Stimulated activated CD8-positive, alpha-beta memory T cell treated with anti-CD3 and anti-CD28 coated beads, Interleukin-12 subunit alpha, Interleukin-12 subunit beta, amount 100 ng/mL, for 24 hours (primary cell): ENCODE results near the gene BRAT1.
"Not testable (repeated sequence)": the region's sequence is repeated elsewhere in the genome, so short reads cannot be mapped to it uniquely, and the experiment has no call there.

Experiments
- DNase-seq: peaks from one replicate; pipeline ENCODE4 v3.0.0-alpha.2; 2020; ENCODE audit errors: extremely low read depth

Gene BRAT1

DNA sequence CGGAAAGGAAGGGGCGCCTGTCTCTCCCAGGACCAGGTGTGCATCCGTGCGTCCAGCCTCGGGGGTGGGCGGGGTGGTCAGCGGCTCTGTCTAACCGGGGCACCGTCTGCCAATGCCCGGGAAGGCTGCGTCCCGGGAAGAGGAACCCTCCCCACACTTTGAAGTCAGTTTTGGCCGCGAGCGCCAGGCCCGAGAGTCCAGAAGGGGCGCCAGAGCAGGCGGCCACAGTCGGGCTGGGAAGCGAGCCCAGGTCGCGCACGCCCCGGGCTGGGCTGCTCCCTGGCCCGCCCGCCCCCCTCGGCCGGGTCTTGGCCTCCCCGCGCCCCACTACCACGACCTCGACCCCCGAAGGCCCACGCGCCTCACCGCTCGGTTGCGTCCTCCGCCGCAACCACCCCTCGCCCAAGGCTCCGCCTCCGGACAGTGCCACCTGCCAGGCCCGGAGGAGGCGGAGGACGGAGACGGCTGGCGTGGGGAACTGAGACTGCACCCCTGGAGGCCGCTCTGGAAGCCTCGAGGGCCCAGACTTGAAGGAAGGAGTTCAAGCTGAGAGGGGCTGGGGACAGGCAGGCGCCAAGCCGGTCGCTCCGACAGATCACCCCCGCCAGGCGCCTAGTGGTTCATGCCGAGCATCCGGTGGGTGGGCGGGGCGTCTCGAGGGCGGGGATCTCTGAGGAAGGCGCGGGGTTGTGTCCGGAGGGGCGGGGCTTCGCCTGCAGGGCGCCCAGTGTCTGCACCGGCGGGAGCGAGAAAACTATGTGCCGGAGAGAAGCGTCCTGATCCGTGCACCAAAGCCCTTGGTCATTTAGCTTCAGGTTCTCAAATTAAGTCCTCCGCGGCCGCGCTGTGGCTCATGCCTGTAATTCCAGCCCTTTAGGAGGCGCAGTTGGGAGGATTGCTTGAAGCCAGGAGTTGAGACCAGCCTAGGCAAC lies at the start of gene BRAT1:
TSS of gene BRAT1 (minus strand) at position 404 of the 932 bp plus-strand sequence. CDS start 1,093 bp downstream, outside the sequence.
- peak; percentile 95 for DNase-seq

DNA sequence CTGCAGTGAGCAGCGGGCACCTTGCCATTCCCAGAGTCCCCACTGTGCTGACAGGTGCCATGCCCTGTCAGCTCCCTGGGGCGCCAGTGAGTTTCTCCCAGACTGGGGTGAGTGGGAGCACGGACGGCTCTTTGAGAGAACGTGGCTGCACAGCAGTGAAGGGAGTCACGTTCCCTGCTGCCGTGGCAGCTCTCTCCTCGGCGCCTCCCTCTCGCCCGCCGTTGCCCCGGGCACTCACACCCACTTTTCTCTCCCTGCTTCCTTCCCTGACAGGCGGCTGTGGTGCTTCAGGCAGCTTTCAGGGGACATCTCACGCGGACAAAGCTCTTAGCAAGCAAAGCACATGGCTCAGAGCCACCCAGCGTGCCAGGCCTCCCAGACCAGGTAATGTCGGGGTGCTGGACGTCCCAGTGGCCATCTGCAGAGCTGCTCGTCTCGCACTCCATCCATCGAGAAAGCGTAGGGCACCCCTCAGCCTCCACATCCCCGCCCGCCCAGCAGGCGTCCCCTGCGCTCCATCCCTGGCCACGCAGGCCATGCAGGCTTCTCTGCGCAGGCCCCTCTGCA lies 49.4 kb upstream of the BRAT1 start:
- no peak for DNase-seq

DNA sequence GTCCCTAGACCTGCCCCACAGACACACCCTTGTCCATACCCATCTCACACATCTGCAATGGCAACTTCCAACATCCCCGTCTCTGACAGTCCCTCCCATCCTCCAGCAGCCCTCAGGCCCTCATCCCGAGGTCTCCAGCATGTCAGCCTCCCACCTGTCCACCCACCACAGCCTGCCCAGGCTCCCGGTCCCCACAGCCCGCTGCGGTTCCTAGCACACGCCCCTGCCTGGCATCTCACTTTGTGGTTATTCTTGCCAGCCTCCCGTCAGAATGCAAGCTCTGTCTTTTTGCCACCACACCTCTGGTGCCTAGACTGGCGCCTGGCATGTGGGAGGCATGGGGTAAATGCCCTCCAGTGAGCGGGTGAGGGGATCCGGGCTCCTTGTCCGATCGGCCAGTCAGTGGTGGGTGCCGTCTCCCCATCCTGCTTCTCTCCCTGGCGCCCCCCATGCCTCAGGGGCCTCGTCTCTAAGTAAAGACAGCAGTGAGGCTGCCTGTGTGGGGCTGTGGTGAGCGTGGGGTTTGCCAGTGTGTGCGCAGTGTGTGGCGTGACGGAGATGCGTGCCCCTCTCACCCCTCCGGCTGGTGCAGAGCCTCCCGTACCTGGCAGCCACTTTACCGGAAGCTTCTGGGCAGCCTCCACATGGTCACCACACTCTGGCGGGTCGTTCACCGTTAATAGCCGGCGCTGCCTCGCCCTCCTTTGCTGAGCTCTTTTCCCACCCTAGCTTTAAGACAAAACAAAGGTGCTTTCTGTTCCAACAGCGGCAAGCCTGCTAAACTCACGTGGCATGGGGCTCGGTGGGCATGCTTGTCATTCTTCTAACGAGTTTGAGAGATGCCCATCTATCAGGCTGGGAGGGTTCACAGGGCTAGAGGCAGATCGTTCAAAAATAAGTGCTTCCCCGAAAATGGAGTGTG lies 48.0 kb upstream of the BRAT1 start:
- DNase-seq = no peak

DNA sequence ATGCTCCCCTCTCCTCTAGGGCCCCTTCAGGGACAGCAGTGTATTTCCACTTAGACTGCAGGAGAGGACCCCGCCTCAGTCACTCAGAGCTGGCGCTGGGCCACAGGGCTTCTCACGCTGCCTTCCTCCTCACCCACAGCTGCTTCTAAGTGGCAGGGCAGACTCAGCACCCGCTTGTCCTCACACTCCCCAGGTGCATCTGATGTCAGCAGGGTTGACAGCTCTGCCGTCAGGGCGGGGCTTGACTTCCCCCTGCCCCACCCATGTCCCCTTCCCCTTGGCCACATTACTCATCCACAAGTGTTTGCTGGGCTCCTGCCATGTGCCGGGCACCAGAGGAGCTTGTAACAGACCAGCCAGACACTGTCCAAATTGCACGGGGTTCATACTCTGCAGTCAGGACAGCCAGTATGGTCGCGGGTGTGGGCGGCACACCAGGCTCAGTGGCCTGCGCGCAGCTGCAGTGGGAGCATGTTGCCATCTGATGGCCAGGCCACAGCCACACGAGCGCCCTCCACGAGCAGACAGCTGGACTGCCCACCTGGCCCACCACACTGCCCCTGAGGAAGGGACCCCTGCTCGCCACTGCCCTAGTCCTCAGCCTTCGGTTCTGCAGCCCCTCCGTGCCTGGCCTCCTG lies 47.2 kb upstream of the BRAT1 start:
- DNase-seq = no peak

DNA sequence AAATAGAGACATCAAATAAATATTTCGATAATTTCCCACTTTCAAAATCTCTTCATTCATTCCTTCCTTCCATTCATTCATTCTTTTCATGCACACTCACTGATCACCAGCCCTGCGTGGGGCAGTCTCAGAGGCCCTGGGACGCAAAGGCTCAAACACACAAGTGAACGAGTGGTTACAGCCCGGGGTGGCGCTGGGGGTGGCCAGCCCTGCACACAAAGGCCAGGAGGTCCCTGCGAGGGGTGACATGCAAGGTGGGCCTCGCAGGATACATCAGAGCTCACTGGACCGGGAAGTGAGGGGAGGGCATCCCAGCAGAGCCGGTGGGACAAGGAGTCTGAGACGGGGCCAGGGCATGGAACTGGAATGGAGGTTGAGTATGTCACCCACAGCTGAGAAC lies 46.6 kb upstream of the BRAT1 start:
- DNase-seq = no peak

- DNase-seq = no peak
These were observed 45.7 kb upstream of the BRAT1 start for GRCh38 chr7:2601065-2601464.

GRCh38 chr7:2598154-2598823 lies 43.0 kb upstream of the BRAT1 start:
- no peak for DNase-seq

DNA sequence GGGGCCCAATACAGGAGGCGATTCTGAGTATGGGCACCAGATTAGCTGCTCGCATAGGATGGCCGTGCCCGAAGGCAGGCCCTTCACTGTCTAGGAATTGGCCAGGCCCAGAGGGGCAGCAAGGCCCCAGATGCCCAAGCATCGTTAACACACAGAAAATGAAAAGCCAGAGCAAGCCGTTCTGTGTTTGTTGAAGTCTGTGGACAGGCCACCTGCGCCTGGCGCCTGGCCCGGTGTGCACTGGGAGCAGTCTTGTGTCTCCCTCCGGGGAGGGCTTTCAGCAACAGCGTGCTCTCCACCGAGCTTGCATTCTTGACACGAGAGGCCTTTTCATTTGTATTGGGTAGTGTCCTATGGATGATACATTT lies 41.9 kb upstream of the BRAT1 start:
- no peak for DNase-seq

DNA sequence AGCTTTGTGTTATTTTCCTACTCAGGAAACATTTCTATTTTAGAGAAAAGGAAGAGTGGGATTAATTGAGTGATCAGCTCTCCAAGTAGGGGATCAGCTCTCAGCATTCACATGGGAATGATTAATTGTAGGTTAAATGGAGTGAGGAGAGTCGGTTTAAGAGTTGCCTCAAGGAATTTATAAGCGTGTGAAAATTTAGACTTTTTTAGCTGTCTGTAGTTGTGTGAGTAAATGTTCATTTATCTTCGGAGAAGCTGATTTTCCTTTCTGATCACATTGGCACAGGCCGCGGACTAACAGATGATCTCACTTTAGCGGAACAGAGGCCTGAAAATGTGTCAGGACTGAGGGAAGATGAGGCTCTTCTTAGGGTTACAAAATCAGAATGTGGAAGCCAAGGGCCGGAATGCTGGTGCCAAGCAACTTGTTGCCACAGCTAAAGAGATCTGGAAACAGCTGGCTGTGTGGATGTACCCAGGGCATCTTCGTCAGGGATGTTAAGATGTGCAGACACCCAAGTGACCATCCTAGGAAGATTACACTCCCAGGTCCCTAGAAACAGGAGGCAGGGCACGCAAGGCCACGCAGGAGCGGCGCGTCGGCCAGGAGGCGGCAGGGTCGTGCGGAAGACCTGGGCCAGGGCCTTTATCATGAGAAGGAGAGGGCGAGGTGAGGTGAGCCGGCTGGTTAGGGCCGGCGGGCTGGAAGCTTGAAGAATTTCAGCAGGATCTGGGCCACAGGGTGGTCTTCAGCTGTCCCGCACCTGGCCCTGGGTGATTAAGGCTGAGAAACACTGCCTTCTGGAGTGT lies 41.3 kb upstream of the BRAT1 start:
- DNase-seq = no peak

- no peak for DNase-seq
These were observed 40.0 kb upstream of the BRAT1 start for GRCh38 chr7:2595258-2595860.

- no peak for DNase-seq
These were observed 39.3 kb upstream of the BRAT1 start for GRCh38 chr7:2594599-2594998.

- DNase-seq = no peak
These were observed 37.9 kb upstream of the BRAT1 start for GRCh38 chr7:2593036-2593727.

GRCh38 chr7:2592375-2592865 lies 37.1 kb upstream of the BRAT1 start:
- no peak for DNase-seq

GRCh38 chr7:2589941-2590340 lies 34.6 kb upstream of the BRAT1 start:
- not testable (repeated sequence) for DNase-seq

DNA sequence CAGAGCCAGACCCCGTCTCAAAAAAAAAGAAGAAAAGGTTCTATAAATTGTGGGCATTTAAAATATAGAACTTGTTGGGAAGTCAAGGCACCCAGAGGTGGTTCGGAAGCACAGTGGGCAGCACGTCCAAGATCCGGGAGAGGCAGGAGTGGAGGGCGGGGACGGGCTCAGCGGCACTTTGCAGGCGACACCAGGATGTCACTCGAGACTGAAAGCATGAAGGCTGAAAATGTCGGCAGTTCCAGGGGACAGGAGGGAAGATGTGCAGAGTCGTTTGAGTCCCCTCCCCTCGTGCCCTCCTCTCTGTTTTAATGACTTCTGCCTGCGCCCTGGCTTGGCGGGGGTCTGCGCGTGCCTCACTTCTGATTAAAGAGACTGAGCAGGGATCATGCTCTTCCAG lies 34.0 kb upstream of the BRAT1 start:
- no peak for DNase-seq

- no peak for DNase-seq
These were observed 32.5 kb upstream of the BRAT1 start for GRCh38 chr7:2587778-2588177.

DNA sequence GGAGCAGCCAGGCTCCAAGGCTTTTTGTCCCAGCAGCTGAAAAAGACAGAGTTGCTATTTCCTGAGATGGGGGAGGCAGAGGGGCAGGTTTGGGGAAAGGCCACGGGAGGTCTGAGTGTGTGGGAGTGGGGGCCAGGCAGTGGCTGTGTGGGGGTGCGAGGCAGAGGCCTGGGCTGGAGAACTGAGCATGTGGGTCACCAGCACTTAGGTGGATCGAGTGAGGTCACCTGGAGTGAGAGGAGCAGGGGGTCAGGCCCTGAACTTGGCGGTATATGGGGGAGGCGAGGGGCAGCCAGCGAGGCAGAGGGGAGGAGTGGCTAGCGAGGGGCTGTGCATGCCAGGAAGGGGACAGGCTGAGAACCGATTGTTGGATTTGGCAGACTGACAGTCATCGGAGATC lies 31.8 kb upstream of the BRAT1 start:
- no peak for DNase-seq

DNA sequence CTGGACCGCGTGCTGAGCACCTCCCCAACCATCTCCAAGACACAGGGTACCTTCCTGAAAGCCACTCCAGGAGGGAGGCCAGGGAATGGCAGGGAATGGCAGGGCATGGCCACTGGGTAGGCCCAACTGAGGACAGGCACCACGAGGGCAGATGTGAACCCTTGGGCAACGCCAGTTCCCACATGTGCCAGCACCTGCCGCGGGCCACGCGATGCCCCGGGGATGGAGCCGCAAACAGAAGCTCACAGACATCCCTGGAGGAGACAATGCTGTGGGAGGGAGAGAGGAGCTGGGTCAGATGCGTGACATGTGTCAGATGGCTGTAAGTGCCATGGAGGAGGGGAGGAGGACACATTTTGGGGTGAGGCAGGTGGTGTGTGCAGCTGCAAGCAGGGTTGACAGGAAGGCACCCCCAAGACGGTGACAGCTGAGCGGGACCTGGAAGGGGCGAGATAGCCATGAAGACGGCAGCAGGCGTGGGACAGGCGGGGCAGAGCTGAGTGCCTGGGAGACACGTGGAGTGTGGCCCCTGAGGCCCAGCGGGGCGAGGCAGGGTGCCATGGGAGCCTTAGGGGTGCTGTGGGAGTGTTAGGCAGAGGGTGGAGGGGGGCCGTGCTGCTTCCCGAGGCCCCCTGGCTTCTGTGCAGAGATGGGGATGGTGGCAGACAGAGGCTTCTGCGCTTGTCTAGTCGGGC lies 31.1 kb upstream of the BRAT1 start:
- no peak for DNase-seq

DNA sequence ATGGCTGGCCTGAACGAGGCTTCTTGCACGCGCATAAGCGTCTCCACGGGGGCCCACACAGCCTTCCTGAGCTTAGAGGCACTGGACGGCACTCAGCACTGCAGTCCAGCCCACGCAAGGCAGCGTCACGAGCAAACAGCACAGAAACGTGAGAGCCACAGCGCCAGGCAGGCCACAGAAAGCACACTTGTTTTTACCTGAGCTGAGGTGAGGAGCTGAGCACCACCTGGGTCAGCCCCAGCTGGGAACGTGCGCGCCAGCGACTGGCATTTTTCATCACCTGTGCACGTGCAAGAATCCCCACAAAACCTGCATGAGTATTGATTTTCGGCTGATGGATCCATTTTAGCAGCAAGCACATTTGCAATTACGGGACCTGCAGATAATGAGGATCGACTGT lies 30.1 kb upstream of the BRAT1 start:
- no peak for DNase-seq
